ENCODE data around the gene PRELID2. TPM values are rescaled to one million over a fixed set of nuclear protein-coding genes. Genes with fewer than 3 reads are reported as not detected.
A peak's percentile ranks its signal among the peaks of the same experiment; 100 is the strongest.
"Not testable (repeated sequence)": the region's sequence is repeated elsewhere in the genome, so short reads cannot be mapped to it uniquely, and the experiment has no call there.

Gene PRELID2
- 41.2 TPM for total RNA-seq
- long read RNA-seq, partial matches to known transcripts = 2 of 15 reads
- long read RNA-seq, other reads (novel, unspliced or antisense) = 13 of 15 reads

DNA sequence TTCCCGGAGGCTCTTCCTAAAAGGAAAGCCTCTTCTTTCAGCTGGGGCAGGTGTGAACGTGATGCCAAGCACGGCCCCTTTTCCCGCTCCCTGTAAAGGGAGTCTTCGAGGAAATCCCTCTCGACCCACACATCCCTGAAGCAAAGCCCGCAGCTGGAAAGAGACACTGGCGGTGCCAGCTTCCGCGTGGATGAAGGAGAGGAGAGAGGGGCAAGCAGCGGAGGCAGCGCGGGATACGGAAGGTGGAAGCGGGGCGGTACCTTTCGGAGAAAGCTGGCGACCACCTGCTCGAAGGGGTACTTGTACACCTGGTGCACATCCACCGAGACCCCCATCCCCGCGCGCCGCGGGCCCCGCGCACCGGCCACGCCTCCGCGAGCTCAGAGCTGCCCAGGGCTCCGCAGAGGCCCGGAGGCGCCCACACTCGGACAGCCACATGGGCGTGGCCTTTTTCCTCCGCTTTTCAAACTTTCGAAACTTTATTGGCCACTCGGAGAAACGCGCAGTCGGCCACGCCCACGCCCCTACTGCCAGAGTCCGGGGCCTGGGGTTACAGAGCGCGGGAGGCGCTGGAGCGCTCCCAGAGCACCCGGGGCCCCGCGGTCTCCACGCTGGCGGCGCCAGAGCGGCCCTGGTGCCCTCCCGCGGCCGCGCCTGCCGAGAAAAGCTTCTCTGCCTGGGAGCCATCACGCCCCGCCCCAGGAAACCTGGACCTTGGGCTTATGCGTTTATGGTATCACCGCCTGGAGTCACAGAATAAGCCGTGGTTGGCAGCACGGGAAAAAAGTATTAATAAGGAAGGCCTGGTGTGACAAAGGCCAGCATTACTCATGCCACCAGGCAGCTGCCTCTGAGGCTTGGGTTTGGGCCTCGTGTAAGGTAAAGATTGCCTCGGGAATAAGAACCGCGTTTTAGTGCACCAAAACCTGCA is at the start of gene PRELID2:
TSS of gene PRELID2 (minus strand) at position 426 of the 931 bp plus-strand sequence. CDS start at position 335, 91 bp downstream.
- intact Hi-C loops (cut with DNase I) = loop anchor here (10.0 kb wide), 1 partner anchor 210 kb away; no protein-coding TSS in a partner anchor
- ATAC-seq (ENCODE audit: poor library complexity) (peak; percentile 93), DNase-seq (peak; percentile 95)

DNA sequence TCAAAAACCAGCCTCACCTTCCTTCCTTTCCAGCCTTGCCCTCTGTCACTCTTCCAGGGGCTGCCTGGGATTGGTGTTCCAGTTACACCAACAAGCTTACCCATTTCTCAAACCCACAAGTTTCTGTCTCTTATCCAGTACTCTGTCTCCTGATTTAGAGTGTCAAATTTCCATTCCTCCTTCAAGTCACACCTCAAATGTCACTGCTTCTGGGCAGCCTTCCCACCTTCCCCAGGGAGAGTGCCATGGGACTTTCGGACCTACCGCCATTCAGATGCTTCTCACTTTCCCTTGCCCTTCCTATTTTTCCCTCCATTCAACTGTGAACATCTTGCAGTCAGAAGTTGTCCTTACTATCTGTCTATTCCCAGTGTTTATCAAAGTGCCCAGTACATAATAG is 39.6 kb upstream of the PRELID2 start:
- peak; percentile 39 for ATAC-seq (ENCODE audit: poor library complexity)
- intact Hi-C loops (cut with DNase I) = no loop called here
- no peak for DNase-seq

DNA sequence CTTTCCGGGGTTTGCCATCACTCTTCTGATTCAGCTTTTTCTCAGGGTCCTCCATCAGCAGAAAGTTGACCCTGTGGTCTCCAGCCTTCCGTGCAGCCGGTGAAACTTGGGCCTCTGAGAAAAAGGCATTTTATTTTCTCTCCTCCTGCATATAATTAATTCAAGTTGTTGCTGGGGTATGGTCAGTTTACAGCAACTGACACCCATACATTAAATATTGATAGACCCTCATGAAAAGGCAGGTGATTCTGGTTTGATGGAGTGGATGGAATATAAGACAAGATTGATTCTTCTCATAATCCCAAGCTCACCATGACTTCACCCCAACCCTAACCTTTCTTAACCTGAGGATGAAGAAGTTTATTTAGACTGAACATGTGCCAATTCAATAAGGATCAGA is 37.8 kb upstream of the PRELID2 start, which contains the start of gene GRXCR2:
TSS of gene GRXCR2 (minus strand) at position 101 of the 400 bp plus-strand sequence. CDS start at position 55, 46 bp downstream.
- no peak for DNase-seq
- ATAC-seq (ENCODE audit: poor library complexity) = no peak
- intact Hi-C loops (cut with DNase I) = no loop called here

DNA sequence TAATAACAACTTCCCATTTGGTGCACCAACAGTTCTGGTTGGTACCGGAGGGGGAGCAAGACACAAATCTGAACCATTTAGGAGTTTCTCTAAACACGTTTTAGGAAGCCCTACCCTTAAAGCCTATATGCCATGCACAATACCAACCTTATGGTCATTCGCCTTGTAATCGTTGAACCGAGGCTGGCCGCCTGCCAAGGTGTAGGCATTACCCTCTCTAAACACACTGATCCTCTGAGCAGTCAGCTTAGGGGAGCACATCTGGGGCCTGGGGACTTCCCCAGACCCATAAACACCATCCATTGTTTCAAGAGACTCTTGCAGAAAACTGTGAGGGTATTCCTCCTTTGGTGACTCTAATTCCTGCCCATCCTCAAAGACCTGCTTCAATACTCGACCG is 37.3 kb upstream of the PRELID2 start:
- ATAC-seq (ENCODE audit: poor library complexity) (no peak), DNase-seq (no peak)
- intact Hi-C loops (cut with DNase I) = no loop called here

DNA sequence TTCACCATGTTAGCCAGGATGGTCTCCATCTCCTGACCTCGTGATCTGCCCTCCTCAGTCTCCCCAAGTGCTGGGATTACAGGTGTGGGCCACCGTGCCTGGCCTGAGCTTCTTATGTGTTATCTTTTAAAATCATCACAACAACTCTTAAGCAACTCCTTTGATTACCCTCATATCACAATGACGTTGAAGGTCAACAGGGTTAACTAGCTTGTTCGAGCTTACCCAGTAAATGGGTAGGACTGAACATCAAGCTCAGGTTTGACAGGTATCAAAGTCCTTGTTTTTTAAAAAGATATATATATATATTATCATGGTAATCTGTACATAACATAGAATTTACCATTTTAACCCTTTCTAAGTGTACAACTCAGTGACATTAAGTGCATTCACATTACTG is 34.6 kb upstream of the PRELID2 start:
- intact Hi-C loops (cut with DNase I) = no loop called here
- DNase-seq = no peak
- no peak for ATAC-seq (ENCODE audit: poor library complexity)

DNA sequence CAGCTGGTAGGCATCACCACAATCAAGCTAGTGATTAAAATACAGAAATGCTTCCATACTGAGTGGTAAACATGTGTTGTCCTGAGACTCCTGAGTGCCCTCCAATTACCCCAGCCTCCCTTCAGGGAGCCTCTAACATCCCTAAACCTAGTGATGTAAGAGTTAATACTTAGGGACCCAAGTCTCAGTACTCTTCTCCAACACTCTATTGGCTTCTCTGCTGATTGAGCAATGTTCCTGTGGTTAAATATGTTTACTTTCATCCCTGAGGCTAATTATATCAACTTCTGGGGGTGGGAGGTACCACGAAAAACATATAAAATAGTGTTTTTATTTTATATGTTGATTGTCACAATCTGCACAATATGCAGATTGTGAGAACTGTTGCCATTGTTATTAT is 32.7 kb upstream of the PRELID2 start:
- DNase-seq (no peak), ATAC-seq (ENCODE audit: poor library complexity) (no peak)
- intact Hi-C loops (cut with DNase I) = no loop called here

DNA sequence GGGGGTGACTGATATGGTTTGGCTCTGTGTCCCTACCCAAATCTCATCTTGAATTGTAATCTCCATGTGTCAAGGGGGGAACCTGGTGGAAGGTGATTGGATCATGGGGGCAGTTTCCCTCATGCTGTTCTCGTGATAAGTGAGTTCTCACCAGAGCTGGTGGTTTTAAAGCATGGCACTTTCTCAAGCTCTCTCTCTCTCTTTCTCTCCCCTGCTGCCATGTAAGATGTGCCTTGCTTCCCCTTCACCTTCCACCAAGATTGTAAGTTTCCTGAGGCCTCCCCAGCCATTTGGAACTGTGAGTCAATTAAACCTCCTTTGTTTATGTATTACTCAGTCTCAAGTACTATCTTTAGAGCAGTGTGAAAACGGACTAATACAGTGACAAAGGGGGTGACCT is 29.3 kb upstream of the PRELID2 start:
- intact Hi-C loops (cut with DNase I); DNase-seq; ATAC-seq (ENCODE audit: poor library complexity): not testable (repeated sequence)

DNA sequence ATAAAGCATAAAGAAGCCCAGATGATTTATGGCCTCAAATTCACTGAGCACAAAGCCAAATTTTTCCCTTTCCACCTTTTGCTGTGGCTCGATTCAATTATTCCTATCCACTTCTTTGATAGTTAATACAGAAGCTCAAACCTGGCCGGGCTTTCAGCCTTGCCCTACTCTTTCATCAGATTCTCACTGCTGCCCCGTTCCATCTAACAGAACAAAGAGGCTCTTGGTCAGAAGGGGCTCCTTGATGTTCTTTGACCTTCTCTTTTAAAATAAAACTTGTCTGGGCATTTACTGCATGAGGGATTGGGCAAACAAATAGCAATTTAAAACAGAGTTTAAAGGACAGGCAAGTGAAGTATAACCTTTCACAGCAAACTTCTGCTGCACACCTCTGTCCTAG is 27.9 kb upstream of the PRELID2 start:
- DNase-seq = no peak
- no peak for ATAC-seq (ENCODE audit: poor library complexity)
- intact Hi-C loops (cut with DNase I) = no loop called here

DNA sequence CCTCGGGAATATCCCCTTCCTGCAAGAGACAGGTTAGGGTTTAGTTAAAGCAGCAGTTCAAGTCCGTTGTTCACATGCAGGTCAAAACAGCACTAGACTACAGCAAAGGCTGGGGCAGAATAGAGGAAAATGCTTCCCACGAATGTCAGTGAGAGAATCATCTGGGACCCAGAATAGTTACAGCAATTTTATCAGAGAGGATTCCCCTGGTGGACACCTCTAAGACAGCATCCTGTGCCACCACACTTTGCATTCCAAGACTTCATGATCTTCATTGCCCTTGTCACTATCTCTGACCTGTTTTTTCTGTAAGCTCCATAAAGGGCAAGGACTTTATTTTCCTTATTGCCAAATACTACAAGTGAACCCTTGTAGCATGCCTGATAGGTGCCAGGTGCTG is 24.8 kb upstream of the PRELID2 start:
- DNase-seq (no peak), ATAC-seq (ENCODE audit: poor library complexity) (no peak)
- intact Hi-C loops (cut with DNase I) = no loop called here

DNA sequence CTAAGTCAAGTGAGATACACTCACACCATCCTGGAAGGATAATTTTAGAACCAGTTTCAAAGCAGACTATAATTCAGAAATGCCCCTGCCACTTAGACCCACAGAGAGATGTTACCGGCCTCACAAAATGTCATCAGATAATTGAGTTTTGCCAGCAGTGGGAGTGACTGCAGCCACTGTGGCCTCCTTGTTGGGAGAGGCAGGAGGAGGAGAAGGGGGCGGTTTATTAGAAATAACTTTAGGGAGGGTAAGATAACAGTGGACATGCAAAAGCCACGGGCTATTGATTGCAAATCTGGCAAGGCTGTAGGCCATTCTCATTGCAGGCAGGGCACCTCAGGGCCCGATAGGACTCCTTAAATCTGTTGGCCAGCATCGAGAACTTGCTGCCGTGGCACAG is 24.3 kb upstream of the PRELID2 start:
- DNase-seq (no peak), ATAC-seq (ENCODE audit: poor library complexity) (no peak)
- intact Hi-C loops (cut with DNase I) = no loop called here

DNA sequence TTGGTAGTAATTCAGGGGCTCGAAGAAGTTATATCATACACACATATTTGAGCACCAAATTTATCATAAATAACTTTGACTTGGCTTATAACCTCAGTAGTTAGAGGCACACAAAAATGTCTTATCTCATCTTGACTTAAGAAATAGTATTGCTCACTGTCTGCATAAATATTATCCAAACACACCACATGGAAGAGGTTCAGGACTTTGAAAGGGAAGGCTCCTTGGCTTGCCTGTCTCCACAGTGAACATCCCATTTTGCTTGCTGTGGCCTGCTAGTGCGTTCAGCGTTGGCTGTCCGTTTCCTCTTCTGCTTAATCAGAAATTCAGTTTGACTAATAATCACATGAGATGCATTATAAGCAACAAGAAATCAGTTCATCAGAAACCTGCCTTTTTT is 23.8 kb upstream of the PRELID2 start:
- DNase-seq = no peak
- intact Hi-C loops (cut with DNase I) = no loop called here
- ATAC-seq (ENCODE audit: poor library complexity) = no peak

DNA sequence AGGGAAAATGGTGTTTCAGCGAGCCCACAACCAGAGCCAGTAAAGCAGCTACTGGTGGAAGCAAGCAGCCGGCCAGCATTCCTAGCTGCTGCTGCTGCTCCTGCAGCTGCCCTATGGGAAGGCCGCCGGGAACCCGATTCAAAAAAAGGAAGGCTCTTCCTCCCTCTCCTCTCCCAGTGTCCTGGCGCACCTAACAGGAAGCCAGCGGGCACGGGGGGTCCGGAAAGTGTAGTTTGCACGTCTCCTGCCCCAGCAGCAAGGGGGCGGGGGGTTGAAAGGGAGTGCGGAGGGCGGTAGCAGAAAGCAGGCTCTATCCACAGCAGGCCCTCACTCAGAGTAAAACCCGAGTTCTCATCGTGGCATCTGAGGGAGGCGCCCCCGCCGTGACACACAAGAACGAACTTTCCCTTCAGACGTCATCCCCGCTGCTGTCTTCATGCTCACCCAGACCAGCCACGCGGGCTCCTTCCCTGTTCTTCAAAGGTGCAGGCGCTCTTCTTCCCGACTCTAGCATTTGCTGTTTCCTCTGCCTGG is 21.2 kb upstream of the PRELID2 start:
- ATAC-seq (ENCODE audit: poor library complexity) (peak; percentile 65), DNase-seq (peak; percentile 61)
- intact Hi-C loops (cut with DNase I) = no loop called here

DNA sequence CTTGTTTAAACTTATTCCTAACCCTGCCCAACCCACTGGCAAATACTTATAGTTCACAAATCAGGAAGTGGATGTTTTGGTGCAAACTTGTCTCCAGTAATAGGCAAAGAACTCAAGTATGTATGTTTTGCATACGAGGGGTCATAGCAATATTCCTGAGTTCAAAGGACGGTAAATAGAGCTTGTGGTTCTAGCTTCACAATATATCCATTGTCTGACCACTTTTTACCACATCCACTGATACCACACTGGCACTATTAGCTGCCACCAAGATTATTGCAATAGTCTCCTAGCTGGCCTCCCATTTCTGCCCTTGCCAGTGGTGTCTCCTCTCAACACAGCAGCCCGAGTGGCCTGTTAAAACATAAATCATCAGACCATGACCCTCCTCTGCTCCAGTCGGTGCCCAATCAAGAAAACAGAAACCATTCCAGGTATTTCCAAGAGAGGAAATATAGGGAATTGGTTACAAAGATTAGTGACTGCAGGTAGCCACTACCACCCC is 20.7 kb upstream of the PRELID2 start:
- intact Hi-C loops (cut with DNase I) = no loop called here
- no peak for DNase-seq
- ATAC-seq (ENCODE audit: poor library complexity) = peak; percentile 14

DNA sequence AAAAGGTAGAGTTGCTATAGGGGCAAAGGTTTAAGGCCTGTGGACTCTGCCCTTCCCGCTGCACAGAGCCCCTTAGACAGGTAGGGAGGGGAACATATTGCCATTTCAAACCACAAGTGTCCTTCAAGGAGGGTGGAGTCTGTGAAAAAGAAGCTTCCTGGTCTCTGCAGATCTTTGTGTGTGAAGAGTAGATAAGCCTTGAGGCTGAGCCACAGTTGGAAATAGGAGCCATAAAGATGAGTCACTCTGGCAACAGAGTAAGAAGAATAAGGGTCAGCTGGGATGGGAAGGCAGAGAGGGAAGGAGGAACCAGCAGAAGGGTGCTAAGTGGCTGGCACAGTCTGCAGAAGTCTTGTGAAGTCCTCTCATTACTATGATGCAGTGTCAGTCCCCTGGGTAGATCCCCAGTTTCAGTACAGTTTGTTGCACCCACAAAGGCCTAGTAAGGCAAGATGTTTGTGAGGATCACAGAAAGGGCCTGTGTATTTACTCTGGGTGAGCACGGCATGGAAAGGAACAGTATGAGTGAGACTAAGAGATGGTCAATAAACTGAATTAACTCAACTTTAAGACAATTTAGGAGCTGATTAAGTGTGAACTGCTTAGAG is 19.6 kb upstream of the PRELID2 start:
- intact Hi-C loops (cut with DNase I) = no loop called here
- DNase-seq (no peak), ATAC-seq (ENCODE audit: poor library complexity) (peak; percentile 14)

DNA sequence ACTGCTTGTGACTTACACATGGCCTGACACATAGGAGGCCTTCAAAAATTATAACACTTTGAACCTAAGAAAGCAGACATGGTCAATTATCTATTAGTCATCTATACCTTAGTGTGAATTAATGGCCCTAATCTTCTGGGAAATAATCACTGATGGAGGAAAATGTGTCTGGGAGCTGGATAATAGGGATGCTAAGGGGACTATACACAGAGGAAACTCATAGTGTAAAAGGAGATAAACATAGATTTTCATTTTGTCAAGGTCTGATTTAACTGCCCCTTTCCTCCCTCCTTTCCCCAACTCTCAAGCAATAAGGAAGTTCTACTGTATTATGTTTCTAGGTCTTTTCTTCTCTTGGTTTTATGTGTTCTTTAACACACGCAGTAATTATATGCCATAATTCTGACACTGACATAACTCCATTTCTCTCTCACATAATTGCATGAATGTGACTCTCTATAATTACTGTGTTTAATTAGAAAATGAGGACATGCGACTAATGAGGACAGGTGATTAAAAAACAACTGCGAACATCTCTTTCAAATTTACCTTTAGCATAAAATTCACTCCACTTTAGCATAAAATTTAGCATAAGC is 18.7 kb upstream of the PRELID2 start:
- DNase-seq = no peak
- intact Hi-C loops (cut with DNase I) = no loop called here
- ATAC-seq (ENCODE audit: poor library complexity) = no peak

DNA sequence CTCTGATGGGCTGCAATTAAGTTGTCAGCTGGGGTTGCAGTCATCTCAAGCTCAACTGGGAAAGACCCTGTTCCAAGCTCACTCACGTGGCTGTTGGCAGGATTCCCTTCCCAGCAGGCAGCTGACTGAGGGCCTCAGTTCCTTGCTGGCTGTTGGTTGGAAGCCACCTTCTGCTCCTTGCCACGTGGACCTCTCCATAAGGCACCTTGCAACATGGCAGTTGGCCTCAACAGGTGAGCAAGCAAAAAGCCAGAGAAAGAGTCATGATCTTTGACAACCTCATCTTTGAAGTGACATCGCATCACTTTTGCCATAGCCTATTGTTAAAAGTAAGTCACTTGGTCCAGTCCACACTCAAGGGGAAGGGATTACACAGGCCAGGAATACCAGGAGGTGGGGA is 17.8 kb upstream of the PRELID2 start:
- ATAC-seq (ENCODE audit: poor library complexity) = no peak
- no peak for DNase-seq
- intact Hi-C loops (cut with DNase I) = no loop called here

DNA sequence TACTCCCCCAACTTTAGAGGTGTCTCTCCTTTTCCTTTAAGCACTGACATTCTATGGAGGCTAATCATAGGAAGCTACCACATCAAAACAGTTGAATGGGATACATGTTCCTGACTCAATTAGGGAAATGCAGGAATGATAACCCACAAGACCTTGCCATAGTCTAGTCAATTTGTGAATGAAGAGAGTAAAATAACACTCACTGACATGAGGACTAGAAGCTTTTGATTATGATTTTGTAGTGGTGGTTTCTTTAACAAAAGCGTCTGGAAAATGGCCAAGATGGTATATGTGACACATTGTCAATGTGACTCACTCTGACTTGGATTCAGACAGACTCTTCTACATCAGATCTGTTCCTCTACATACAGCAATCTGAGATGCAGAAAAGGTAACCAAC is 13.7 kb upstream of the PRELID2 start:
- intact Hi-C loops (cut with DNase I) = no loop called here
- ATAC-seq (ENCODE audit: poor library complexity) = no peak

DNA sequence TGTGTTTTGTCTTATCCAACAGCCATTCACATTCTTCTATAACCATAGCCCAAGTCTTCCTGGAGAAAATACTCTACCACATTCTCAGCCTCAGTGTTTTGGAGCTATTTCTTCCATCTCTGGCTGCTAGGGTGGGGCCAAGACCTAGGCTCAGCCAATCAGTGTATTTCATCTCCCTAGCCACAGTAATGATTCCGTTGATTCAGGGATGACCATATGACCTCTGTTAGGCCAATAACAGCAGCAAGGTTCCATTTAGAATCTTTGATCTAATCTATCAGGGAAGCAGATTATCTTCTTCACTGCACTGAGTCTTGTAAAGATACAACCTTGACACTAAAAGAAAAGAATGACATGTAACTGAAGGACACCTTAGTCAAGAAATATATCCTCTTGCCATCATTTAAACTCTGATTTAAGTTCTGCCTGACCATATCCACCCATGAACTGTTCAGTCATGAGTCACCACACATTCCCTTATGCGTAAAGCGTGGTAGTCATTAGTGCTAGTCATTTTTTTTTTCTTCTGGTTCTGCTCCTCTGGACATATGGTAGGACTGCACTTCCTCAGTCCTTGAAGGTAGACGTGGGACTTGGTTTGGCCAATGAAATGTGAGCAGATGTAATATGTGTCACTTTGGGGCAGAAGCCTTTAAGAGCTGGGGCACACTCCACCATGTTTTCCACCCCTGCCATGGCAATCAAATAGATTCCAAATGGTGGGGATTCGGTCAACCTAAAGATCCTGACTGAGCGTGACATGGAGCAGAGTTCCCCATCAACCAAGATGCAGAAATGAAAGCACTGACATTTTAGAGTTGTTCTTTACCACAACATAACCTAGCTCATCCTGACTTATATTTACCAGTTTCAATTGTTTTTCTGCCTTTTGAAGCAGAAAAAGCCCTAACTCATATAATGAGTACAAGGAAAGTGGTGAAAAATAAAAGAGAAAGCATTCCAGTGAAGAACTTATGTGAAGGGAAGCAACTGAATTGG is 12.7 kb upstream of the PRELID2 start:
- DNase-seq (no peak), ATAC-seq (ENCODE audit: poor library complexity) (no peak)
- intact Hi-C loops (cut with DNase I) = no loop called here

More for the DNA sequence above, 13.7 kb upstream of the PRELID2 start:
- DNase-seq = no peak
